HG03520 (cell line): Measurements from ENCODE around the gene IFNA7.
A peak's percentile ranks its signal among the peaks of the same experiment; 100 is the strongest.
"Not testable (repeated sequence)": the region's sequence is repeated elsewhere in the genome, so short reads cannot be mapped to it uniquely, and the experiment has no call there.

Experiments
- ATAC-seq: cut with Tn5 transposase; IDR thresholded peaks from one replicate; pipeline ENCODE4 v1.9.1; 2021; ENCODE audit warnings: mild to moderate bottlenecking, moderate library complexity; ENCODE audit not compliant: unreplicated experiment

IFNA7 gene

GRCh38 chr9:21182810-21183736 is 18.9 kb downstream of the IFNA7 start:
- ATAC-seq = peak; percentile 91

GRCh38 chr9:21174671-21175070 is 27.3 kb downstream of the IFNA7 start:
- ATAC-seq = no peak

GRCh38 chr9:21172156-21172555 is 29.8 kb downstream of the IFNA7 start:
- no peak for ATAC-seq

GRCh38 chr9:21171351-21171750 is 30.7 kb downstream of the IFNA7 start:
- no peak for ATAC-seq

GRCh38 chr9:21166560-21166959 is 35.4 kb downstream of the IFNA7 start, which contains the start of gene IFNA21:
Gene IFNA21, minus strand, starts transcription at chr9:21166660. Its CDS starts 48 bp downstream, at chr9:21166612.
- ATAC-seq = not testable (repeated sequence)

GRCh38 chr9:21165516-21165915 is 36.5 kb downstream of the IFNA7 start:
- ATAC-seq = no peak

- ATAC-seq = peak; percentile 92
These were observed 41.8 kb downstream of the IFNA7 start for GRCh38 chr9:21160178-21160577.

GRCh38 chr9:21155501-21155900 is 46.5 kb downstream of the IFNA7 start:
- no peak for ATAC-seq

GRCh38 chr9:21154018-21154608 is 47.9 kb downstream of the IFNA7 start:
- ATAC-seq = no peak

- no peak for ATAC-seq
These were observed 48.5 kb downstream of the IFNA7 start for GRCh38 chr9:21153336-21154017.
